K562 (cell line): ENCODE data around the gene DNM1. TPM values are rescaled to one million over a fixed set of nuclear protein-coding genes. Genes with fewer than 3 reads are reported as not detected.

ENCODE experiments used
- ATAC-seq: fragments of 200-7000 bp; cut with Tn5 transposase; 3 replicates; pipeline ENCODE4 v1.9.1; 2020; ENCODE audit warnings: moderate library complexity
- BruUV-seq: library from RNA; stranded (reverse); fragments of 400-500 nt; replicated peaks from 2 replicates; lab custom pipeline; 2021; lab: Mats Ljungman, UMichigan
- CTCF ChIA-PET: fragments of 300-600 bp; formaldehyde crosslinking; extraction: SDS; loops from one replicate; lab custom pipeline; 2021; ENCODE audit warnings: low intra/inter-chr PET ratio; lab: Yijun Ruan, JAX
- POLR2A ChIA-PET: fragments of 300-600, 350-650 bp; sonication (Branson Sonifier 250); formaldehyde crosslinking; extraction: SDS; loops from one replicate; lab custom pipeline; 2021; ENCODE audit warnings: antibody characterized with exemption, inconsistent platforms; lab: Yijun Ruan, JAX
- DNase-seq, 4 experiments: peaks; one replicate each; pipeline versions ENCODE4 v3.0.0 to v3.0.0-alpha.2; 2011 to 2018; ENCODE audit warnings: low spot score in 3 of 4, mixed read lengths in 3 of 4; ENCODE audit errors: extremely low read depth in 1 of 4
- FAIRE-seq: peaks from 2 replicates; lab custom pipeline; 2011; peaks lifted over from hg19 to GRCh38; lab: Jason Lieb, UNC
- H2AFZ ChIP-seq: 2 replicates; pipeline ENCODE4 v1.6.0; 2011; ENCODE audit warnings: low read depth, low read length, control low read depth, inconsistent platforms
- H3K27ac ChIP-seq: fragments of 200-600 bp; 3 replicates; pipeline ENCODE4 v1.8.0; 2011; ENCODE audit warnings: low read depth, mild to moderate bottlenecking, control low read depth, inconsistent platforms, low read length, moderate library complexity, mixed read lengths; ENCODE audit errors: extremely low read depth
- H3K27me3 ChIP-seq, 2 experiments: fragments of 300-600 bp in 1 of 2; 2 replicates in 1 of 2; 3 replicates in 1 of 2; pipeline versions ENCODE4 v1.6.0 to v1.8.0; 2011; ENCODE audit warnings: inconsistent platforms in 2 of 2, low read length in 2 of 2, mild to moderate bottlenecking in 1 of 2, mixed read lengths in 1 of 2, moderate library complexity in 1 of 2; ENCODE audit not compliant: control insufficient read depth in 2 of 2, insufficient read depth in 2 of 2
- H3K36me3 ChIP-seq: fragments of 300-600 bp; 3 replicates; pipeline ENCODE4 v1.8.0; 2011; ENCODE audit warnings: mild to moderate bottlenecking, low read length, inconsistent platforms; ENCODE audit not compliant: control insufficient read depth, insufficient read depth
- H3K4me1 ChIP-seq, 2 experiments: fragments of 200-600 bp in 1 of 2; replicated peaks in 1 of 2; 2 replicates in 1 of 2; 3 replicates in 1 of 2; pipeline versions ENCODE4 v1.5.1 to v1.8.0; 2011; ENCODE audit warnings: inconsistent platforms in 2 of 2, low read length in 2 of 2, mild to moderate bottlenecking in 1 of 2, mixed read lengths in 1 of 2, moderate library complexity in 1 of 2; ENCODE audit not compliant: control insufficient read depth in 2 of 2, insufficient read depth in 2 of 2
- H3K4me2 ChIP-seq: 2 replicates; pipeline ENCODE4 v1.6.1; 2011; ENCODE audit warnings: low read length, control low read depth, inconsistent platforms, mixed read lengths; ENCODE audit not compliant: insufficient read depth
- H3K4me3 ChIP-seq: fragments of 200-600 bp; sonication (generic), shearing (Covaris generic); 2 replicates; pipeline ENCODE4 v1.5.1; 2016; ENCODE audit warnings: control low read depth, inconsistent platforms
- H3K79me2 ChIP-seq: fragments of 200-600 bp; 3 replicates; pipeline ENCODE4 v1.8.0; 2011; ENCODE audit warnings: low read length, inconsistent platforms; ENCODE audit not compliant: control insufficient read depth, insufficient read depth
- H3K9ac ChIP-seq, 2 experiments: 2 replicates each; pipeline versions ENCODE4 v1.6.0 to v1.6.1; 2011; ENCODE audit warnings: low read depth in 2 of 2, low read length in 2 of 2, control low read depth in 1 of 2, inconsistent platforms in 1 of 2, mild to moderate bottlenecking in 1 of 2, mixed read lengths in 1 of 2; ENCODE audit not compliant: insufficient read depth in 1 of 2
- H3K9me1 ChIP-seq: one replicate; pipeline ENCODE4 v1.6.0; 2011; ENCODE audit warnings: inconsistent platforms, mild to moderate bottlenecking, low read length, moderate library complexity; ENCODE audit not compliant: control insufficient read depth, insufficient read depth
- H3K9me3 ChIP-seq: replicated peaks from 2 replicates; pipeline ENCODE4 v1.5.1; 2011; ENCODE audit warnings: low read depth, low read length, inconsistent platforms; ENCODE audit not compliant: control insufficient read depth, insufficient read depth
- H4K20me1 ChIP-seq: replicated peaks from 2 replicates; pipeline ENCODE4 v1.6.1; 2011; ENCODE audit warnings: low read length, inconsistent platforms, mixed read lengths; ENCODE audit not compliant: control insufficient read depth, insufficient read depth
- FOXK2 ChIP-seq, 2 experiments: fragments of 450-650 bp; IDR thresholded peaks in 1 of 2; conservative IDR thresholded peaks in 1 of 2; 2 replicates each; pipeline ENCODE4 v1.6.1; 2016; ENCODE audit warnings: low read depth in 2 of 2, mild to moderate bottlenecking in 1 of 2
- RBFOX2 ChIP-seq: fragments of 200-400 bp; formaldehyde crosslinking; IDR thresholded peaks from 2 replicates; pipeline ENCODE4 v1.6.1; 2017; ENCODE audit warnings: low read depth, mild to moderate bottlenecking, low read length, moderate library complexity
- ZNF583 ChIP-seq: fragments of 250-450 bp; sonication (Bioruptor Pico); IDR thresholded peaks from 2 replicates; pipeline ENCODE4 v1.4.0; 2020
- WGBS: fragments of 100-300 bp; shearing (Covaris generic); methylation state at CpG from one replicate; pipeline ENCODE4 v1.1.6; 2016; ENCODE audit warnings: low coverage, mixed read lengths; ENCODE audit not compliant: insufficient coverage; ENCODE audit errors: missing lambda C conversion rate; 5-methylcytosine and 5-hydroxymethylcytosine counted together
- in situ Hi-C: fragments of 300-500 bp; cut with MboI; formaldehyde crosslinking; loops from 4 replicates; pipeline ENCODE4 v1.15.0; 2018; ENCODE audit warnings: inconsistent platforms, mixed read lengths
- intact Hi-C: fragments of 100-400 bp; cut with micrococcal nuclease; formaldehyde crosslinking; loops from 2 replicates; pipeline ENCODE4 v1.14.2; 2022
- polyA plus RNA-seq, 8 experiments: library from polyadenylated mRNA; depleted of rRNA in 4 of 8; stranded (reverse) in 5 of 8; unstranded in 3 of 8; fragments of >200 nt; fragmentation: Nextera tagmentation in 2 of 8; fragmentation: Illumina TruSeq in 1 of 8; extraction: Ambion mirVana in 2 of 8; extraction: Trizol in 1 of 8; gene quantifications; 2 replicates each; pipeline versions ENCODE4 v1.2.1 to v1.2.3, GENCODE V29; 2011 to 2014; ENCODE audit warnings: inconsistent platforms in 1 of 8, missing spikeins in 1 of 8
- total RNA-seq, 7 experiments: library from RNA; depleted of rRNA in 6 of 7; stranded (reverse); fragments of >200 nt in 6 of 7; fragmentation: Illumina TruSeq in 2 of 7; extraction: Trizol in 2 of 7; gene quantifications; 2 replicates each; pipeline versions ENCODE4 v1.2.1 to v1.2.3, GENCODE V29; 2011 to 2021; ENCODE audit warnings: low replicate concordance in 1 of 7

The DNM1 gene
- total and polyA plus RNA-seq, 9 of the 15 experiments (the other 6 are each of a cell fraction or from before 2014, with no cell fraction given), result 0.39 to 23.1 (median 9.1) TPM

DNA sequence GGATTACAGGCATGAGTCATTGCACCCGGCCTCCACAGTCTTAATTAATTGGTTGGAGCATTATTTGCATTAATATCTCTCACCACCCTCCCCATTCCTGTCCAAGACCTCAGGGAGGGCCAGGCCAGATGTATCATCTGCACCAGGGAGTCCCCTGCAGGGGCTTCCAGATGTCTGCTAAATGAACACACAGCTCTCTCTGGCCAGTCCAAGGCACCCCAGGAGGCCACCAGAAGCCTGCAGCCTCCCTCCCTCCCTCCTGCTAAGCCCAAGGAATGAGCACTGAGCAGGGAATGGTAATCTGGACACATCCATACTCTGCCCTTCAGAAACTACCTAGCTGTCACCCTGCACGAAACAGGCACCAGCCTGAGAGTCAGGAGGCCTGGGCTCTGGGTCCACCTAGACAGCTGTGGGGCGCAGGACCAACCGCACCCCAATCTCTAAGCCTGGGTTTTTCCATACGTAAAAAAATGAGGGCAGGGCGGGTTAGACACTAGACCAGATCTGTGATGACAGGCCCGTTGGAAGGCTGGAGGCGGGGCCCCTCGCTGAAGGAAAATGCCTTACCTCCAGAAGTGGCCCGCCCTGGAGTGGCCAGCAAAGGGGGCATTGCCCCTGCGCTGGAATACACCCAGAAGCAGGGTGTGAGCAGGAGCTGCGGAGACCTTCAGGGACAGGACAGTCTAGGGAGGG, 20.1 kb upstream of the DNM1 start:
- peak; percentile 9 for ATAC-seq
- no peak for DNase-seq
- ChIA-PET POLR2A (interaction anchor here (0.5 to 2.5 kb wide), 13 partner anchors 9 to 823 kb away, joined by 3 to 11 read pairs (median 3); partner anchors contain the start of gene BBLN), CTCF (no interaction called here)
- intact Hi-C loops (no loop called here), in situ Hi-C loops (no loop called here)
- Histone ChIP-seq H3K79me2 (no peaks in the 10 kb centered on the region; the same call in 1 of the 3 replicates), H3K4me2 (no peak overlapping the region), H3K9ac (peak overlapping the region in 1 of 2 experiments; percentile 5; a peak in 1 of 4 replicates), H3K27me3 (no peaks in the 10 kb centered on the region), H4K20me1 (peaks cover 8% of the 10 kb centered on the region; the same call in 1 of the 2 replicates), H3K4me1 (peaks cover 10 to 22% of the 10 kb centered on the region in 2 experiments; a peak in 4 of 5 replicates), H3K27ac (no peak overlapping the region), H3K4me3 (no peak overlapping the region), H3K36me3 (peaks cover 84% of the 10 kb centered on the region), H2AFZ (no peak overlapping the region), H3K9me1 (peaks cover 7% of the 10 kb centered on the region), H3K9me3 (no peaks in the 10 kb centered on the region)
- BruUV-seq, result no TSS peak
- FAIRE-seq, result no peak
- TF ChIP-seq ZNF583 (no peak), RBFOX2 (peak; percentile 46; the same call in 1 of the 2 replicates), FOXK2 (conservative IDR thresholded peaks at IDR 0.05 in 1 of 2, IDR thresholded peaks at IDR 0.05 in 1 of 2; ENCODE audit: low read depth in 2 of 2) (no peak)
- WGBS, result 89% methylated on average over 12 of the region's 12 CpGs
